ENCODE data around the gene SGTA. TPM values are rescaled to one million over a fixed set of nuclear protein-coding genes. Genes with fewer than 3 reads are reported as not detected.
A peak's percentile ranks its signal among the peaks of the same experiment; 100 is the strongest.

SGTA gene
- total RNA-seq, 1 donor from 2014 or later: 64.0 TPM

DNA sequence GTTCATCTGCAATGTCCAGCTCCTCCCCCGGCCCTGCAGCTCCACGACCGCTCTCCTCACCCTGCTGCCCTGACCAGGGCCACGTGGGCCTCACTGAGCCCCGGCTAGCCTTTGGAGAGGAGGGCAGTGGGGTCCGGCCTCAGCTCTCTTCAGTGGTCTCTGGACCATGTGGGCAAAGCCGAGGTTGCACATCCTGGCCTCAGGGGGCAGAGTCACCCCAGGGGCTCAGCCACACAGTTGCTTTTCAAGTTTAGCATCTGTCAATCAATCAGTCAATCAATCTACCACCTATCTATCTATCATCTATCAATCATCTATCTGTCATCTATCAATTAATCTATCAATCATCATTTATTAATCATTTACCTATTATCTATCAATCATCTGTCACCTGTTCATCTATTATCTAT lies 58.9 kb downstream of the SGTA start:
- no peak for DNase-seq (ENCODE audit: low spot score in 2 of 2, unreplicated experiment in 2 of 2)
- TF ChIP-seq, protein P1, sequence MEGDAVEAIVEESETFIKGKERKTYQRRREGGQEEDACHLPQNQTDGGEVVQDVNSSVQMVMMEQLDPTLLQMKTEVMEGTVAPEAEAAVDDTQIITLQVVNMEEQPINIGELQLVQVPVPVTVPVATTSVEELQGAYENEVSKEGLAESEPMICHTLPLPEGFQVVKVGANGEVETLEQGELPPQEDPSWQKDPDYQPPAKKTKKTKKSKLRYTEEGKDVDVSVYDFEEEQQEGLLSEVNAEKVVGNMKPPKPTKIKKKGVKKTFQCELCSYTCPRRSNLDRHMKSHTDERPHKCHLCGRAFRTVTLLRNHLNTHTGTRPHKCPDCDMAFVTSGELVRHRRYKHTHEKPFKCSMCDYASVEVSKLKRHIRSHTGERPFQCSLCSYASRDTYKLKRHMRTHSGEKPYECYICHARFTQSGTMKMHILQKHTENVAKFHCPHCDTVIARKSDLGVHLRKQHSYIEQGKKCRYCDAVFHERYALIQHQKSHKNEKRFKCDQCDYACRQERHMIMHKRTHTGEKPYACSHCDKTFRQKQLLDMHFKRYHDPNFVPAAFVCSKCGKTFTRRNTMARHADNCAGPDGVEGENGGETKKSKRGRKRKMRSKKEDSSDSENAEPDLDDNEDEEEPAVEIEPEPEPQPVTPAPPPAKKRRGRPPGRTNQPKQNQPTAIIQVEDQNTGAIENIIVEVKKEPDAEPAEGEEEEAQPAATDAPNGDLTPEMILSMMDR (IDR thresholded peaks at IDR 0.05; ENCODE audit: unreplicated experiment): peak; percentile 18
- Mint-ChIP-seq H3K9me3 (no peaks in the 10 kb centered on the region), H3K4me3 (no peak overlapping the region), H3K27ac (no peak overlapping the region), H3K4me1 (peaks cover 3% of the 10 kb centered on the region), H3K27me3 (ENCODE audit: low read depth) (peaks cover 84% of the 10 kb centered on the region), H3K36me3 (no peaks in the 10 kb centered on the region)

DNA sequence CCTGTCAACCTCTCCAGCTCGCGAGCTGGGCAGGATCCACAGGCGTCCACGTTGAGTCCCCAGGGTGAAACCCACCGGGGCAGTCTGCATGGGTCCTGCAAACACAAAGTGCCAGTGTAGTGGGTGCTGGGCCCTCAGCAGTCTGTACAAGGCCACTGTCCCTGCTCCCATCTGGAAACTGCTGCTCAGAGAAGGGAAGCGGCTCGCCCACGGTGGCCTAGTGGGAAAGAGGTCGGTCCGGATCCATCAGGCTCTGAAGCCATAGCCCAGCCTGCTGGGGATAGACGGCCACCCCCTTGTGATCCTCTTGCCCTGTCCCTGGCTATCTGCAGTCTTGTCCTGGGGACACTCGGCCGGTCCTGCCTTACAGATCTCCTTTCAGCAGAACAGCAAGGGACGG lies 59.3 kb downstream of the SGTA start:
- Mint-ChIP-seq H3K4me1 (peaks cover 3% of the 10 kb centered on the region), H3K9me3 (no peaks in the 10 kb centered on the region), H3K27ac (no peak overlapping the region), H3K36me3 (no peaks in the 10 kb centered on the region), H3K27me3 (ENCODE audit: low read depth) (peaks cover 86% of the 10 kb centered on the region), H3K4me3 (peak overlapping the region; percentile 20)
- TF ChIP-seq, protein P1 (IDR thresholded peaks at IDR 0.05; ENCODE audit: unreplicated experiment): no peak
- no peak for DNase-seq (ENCODE audit: low spot score in 2 of 2, unreplicated experiment in 2 of 2)

DNA sequence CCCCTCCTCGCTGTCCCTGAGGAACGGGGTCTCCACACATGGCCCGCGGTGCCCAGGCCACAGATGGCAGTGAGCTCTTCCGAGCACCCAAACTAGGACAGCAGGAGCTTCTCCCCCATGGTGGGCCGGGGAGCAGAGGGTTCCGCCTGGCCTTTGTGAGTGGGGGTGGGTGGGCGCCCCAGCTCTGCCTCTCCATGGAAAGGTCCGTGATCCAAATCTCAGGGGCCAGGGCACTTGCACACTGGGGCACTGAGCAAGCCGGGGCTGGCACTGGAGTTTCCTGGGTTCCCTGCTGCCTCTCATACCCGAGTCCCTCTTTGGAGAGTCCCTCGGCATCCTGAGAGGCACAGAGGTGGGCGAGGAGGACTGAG lies 59.7 kb downstream of the SGTA start:
- Mint-ChIP-seq H3K4me3 (peak overlapping the region; percentile 20), H3K4me1 (peaks cover 3% of the 10 kb centered on the region), H3K27ac (no peak overlapping the region), H3K36me3 (no peaks in the 10 kb centered on the region), H3K9me3 (no peaks in the 10 kb centered on the region), H3K27me3 (ENCODE audit: low read depth) (peaks cover 83% of the 10 kb centered on the region)
- TF ChIP-seq, protein P1 (IDR thresholded peaks at IDR 0.05; ENCODE audit: unreplicated experiment): no peak
- no peak for DNase-seq (ENCODE audit: low spot score in 2 of 2, unreplicated experiment in 2 of 2)

DNA sequence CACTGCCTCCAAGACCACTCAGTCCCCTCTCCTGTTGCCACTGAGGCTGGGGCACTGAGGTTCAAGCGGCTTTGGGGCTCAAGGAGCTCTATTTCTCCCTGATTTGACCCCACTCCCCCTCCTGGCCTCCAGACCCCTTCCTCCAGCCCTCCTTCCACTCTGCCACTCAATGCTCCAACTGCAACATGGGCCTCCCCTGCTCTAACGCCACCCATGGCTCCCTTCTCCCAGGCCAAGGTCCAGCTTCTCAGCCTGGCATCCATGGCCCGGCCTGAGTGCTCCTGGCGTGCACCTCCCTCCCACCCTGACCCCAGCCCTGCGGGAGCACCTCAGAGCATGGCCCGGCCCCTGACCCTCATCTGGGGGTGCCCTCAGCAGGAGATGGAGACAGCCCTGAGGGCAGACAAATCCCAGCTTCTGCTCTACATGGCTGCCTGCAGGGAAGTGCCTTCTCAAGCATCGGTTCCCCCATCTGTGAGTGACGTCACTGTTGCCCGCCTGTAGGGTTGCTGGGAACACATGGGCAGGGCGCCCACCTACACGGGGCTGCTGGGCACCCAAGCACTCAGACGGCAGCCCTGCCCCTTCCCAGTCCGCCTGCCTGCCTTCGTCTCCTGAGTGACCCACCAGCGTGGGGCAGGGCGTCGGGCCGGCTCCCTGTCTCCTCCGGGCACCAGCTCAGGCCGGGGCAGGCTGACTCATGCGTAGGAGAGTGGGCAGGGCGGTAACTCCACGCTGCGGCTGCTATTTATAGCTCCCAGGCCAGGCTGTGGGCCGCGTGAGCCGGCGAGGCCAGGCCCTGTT lies 60.3 kb downstream of the SGTA start:
- Mint-ChIP-seq H3K27ac (no peak overlapping the region), H3K36me3 (no peaks in the 10 kb centered on the region), H3K4me1 (peaks cover 3% of the 10 kb centered on the region), H3K9me3 (no peaks in the 10 kb centered on the region), H3K4me3 (peak overlapping the region; percentile 34), H3K27me3 (ENCODE audit: low read depth) (peaks cover 81% of the 10 kb centered on the region)
- no peak for DNase-seq (ENCODE audit: low spot score in 2 of 2, unreplicated experiment in 2 of 2)
- TF ChIP-seq, protein P1 (IDR thresholded peaks at IDR 0.05; ENCODE audit: unreplicated experiment): no peak

DNA sequence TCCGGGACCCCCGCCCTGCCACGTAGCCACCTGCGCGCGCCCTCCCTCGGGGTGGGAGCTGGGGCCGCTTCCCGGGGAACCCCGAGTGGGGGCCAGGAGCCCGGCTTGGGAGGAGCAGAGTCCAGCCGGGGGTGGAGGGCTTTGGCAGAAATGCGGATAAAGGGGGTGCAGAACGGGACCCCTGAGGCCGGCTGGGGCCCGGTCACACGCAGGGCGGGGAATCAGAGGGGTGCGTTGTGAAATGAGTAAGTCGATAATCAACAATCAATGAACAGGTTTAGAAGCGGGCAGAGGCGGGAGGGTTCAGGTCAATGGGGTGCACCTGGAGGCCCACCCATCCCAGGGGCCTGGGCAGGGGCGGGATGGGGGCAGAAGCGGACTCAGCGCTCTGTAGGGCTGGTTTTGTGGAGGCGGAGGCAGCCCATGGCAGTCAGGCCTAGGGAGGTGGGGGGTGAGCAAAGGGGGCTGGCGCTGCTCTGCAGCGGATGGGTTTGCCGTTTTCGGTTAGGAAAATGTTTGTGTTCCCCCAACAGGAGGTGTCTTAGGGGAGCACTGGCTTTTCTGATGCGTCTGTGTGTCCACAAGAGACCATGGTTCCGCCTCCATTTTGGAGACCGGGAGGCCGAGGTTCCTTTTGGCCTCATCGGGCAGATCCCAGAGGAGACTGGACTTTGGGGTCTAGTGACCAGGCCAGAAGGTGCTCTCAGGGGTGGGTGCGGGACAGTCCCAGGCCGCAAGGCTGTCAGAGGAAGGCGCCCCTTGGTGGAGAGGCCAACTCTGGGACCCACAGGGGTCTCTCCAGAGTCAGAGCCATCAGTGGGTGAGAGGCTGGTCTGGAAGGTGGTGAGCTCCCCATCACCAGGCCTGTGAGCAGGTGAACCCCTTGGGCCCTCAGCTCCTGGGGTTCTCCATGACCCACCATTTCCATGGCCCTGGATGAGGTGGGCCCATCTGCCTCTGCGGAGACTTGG lies 61.2 kb downstream of the SGTA start:
- Mint-ChIP-seq H3K9me3 (no peaks in the 10 kb centered on the region), H3K27me3 (ENCODE audit: low read depth) (peaks cover 77% of the 10 kb centered on the region), H3K4me1 (peaks cover 3% of the 10 kb centered on the region), H3K36me3 (no peaks in the 10 kb centered on the region), H3K4me3 (peak overlapping the region; percentile 64), H3K27ac (no peak overlapping the region)
- no peak for DNase-seq (ENCODE audit: low spot score in 2 of 2, unreplicated experiment in 2 of 2)
- TF ChIP-seq, protein P1 (IDR thresholded peaks at IDR 0.05; ENCODE audit: unreplicated experiment): no peak

All from mesothelial cell of epicardium (in vitro differentiated cells).